Astrocyte (in vitro differentiated cells and primary cell): Measurements from ENCODE around the gene UBE2D2. TPM values are rescaled to one million over a fixed set of nuclear protein-coding genes. Genes with fewer than 3 reads are reported as not detected.
A peak's percentile ranks its signal among the peaks of the same experiment; 100 is the strongest.

Source experiments
- DNase-seq: peaks from one replicate; pipeline ENCODE4 v3.0.0-alpha.2; 2010; ENCODE audit warnings: low read depth
- FAIRE-seq: peaks from 2 replicates; lab custom pipeline; 2011; peaks lifted over from hg19 to GRCh38; lab: Jason Lieb, UNC
- H2AFZ ChIP-seq: 2 replicates; pipeline ENCODE4 v1.6.0; 2012; ENCODE audit warnings: low read depth, low read length, inconsistent platforms
- H3K27ac ChIP-seq: 2 replicates; pipeline ENCODE4 v1.5.1; 2011; ENCODE audit warnings: low read depth, low read length, inconsistent platforms
- H3K27me3 ChIP-seq: 2 replicates; pipeline ENCODE4 v1.6.0; 2011; ENCODE audit warnings: low read length, inconsistent platforms; ENCODE audit not compliant: insufficient read depth
- H3K36me3 ChIP-seq: 2 replicates; pipeline ENCODE4 v1.5.1; 2011; ENCODE audit warnings: low read length, inconsistent platforms; ENCODE audit not compliant: insufficient read depth
- H3K4me1 ChIP-seq: 2 replicates; pipeline ENCODE4 v1.5.1; 2011; ENCODE audit warnings: low read length, inconsistent platforms; ENCODE audit not compliant: insufficient read depth
- H3K4me2 ChIP-seq: 2 replicates; pipeline ENCODE4 v1.6.0; 2012; ENCODE audit warnings: low read length, inconsistent platforms
- H3K4me3 ChIP-seq: 2 replicates; pipeline ENCODE4 v1.5.1; 2011; ENCODE audit warnings: low read depth, mild to moderate bottlenecking, low read length, inconsistent platforms; ENCODE audit not compliant: insufficient read depth
- H3K79me2 ChIP-seq: 2 replicates; pipeline ENCODE4 v1.6.0; 2012; ENCODE audit warnings: mild to moderate bottlenecking, low read length, inconsistent platforms; ENCODE audit not compliant: insufficient read depth
- H3K9ac ChIP-seq: 2 replicates; pipeline ENCODE4 v1.6.0; 2012; ENCODE audit warnings: mild to moderate bottlenecking, low read length, inconsistent platforms
- H3K9me3 ChIP-seq: 2 replicates; pipeline ENCODE4 v1.5.1; 2012; ENCODE audit warnings: low read depth, mild to moderate bottlenecking, low read length, inconsistent platforms; ENCODE audit not compliant: insufficient read depth
- H4K20me1 ChIP-seq: 2 replicates; pipeline ENCODE4 v1.6.0; 2012; ENCODE audit warnings: low read length, inconsistent platforms; ENCODE audit not compliant: insufficient read depth
- H3K27ac Mint-ChIP-seq: one replicate; pipeline ENCODE4 v1.8.0; 2021; ENCODE audit warnings: mild to moderate bottlenecking, mixed read lengths; ENCODE audit not compliant: unreplicated experiment
- H3K27me3 Mint-ChIP-seq: one replicate; pipeline ENCODE4 v1.8.0; 2021; ENCODE audit warnings: low read depth, mixed read lengths; ENCODE audit not compliant: unreplicated experiment
- H3K36me3 Mint-ChIP-seq: one replicate; pipeline ENCODE4 v1.8.0; 2021; ENCODE audit warnings: low read depth, mixed read lengths; ENCODE audit not compliant: unreplicated experiment
- H3K4me1 Mint-ChIP-seq: one replicate; pipeline ENCODE4 v1.8.0; 2021; ENCODE audit warnings: low read depth, mixed read lengths; ENCODE audit not compliant: unreplicated experiment
- H3K4me3 Mint-ChIP-seq: one replicate; pipeline ENCODE4 v1.8.0; 2021; ENCODE audit warnings: mild to moderate bottlenecking, moderate library complexity, mixed read lengths; ENCODE audit not compliant: unreplicated experiment
- H3K9me3 Mint-ChIP-seq: one replicate; pipeline ENCODE4 v1.8.0; 2021; ENCODE audit warnings: mild to moderate bottlenecking, mixed read lengths; ENCODE audit not compliant: unreplicated experiment
- EZH2 ChIP-seq: IDR thresholded peaks from 2 replicates; pipeline ENCODE4 v1.6.1; 2012; ENCODE audit warnings: mild to moderate bottlenecking, low read length, inconsistent platforms; ENCODE audit not compliant: insufficient read depth
- total RNA-seq: library from RNA; stranded (reverse); gene quantifications from 2 replicates; pipeline ENCODE4 v1.2.1, GENCODE V29; 2021
- TF ChIP-seq, protein P1 (sequence below): IDR thresholded peaks from 2 replicates; pipeline ENCODE4 v1.5.1; 2011; ENCODE audit warnings: low read depth, mild to moderate bottlenecking, inconsistent platforms, low read length, moderate library complexity; ENCODE audit not compliant: insufficient read depth

UBE2D2 gene
- total RNA-seq, 1 donor from 2014 or later: 169 TPM

DNA sequence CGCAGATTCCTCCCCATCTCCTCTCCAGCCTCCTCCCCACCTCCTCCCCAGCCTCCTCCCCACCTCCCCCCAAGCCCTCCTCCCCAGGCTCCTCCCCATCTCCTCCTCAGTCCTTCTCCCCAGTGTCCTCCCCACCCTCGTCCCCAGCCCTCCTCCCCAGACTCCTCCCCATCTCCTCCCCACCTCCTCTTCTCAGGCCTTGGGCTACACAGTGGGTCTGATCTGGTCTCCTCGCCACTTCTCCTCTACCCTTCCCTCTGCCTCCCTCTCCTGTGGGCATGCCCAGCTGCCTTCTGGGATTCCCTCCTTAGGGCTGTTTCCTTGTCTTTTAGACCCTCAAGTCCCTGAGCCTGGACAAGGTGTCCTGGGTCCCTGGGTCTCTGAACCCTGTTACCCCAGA, 115.3 kb downstream of the UBE2D2 start:
- FAIRE-seq (no peak), DNase-seq (no peak)
- Histone ChIP-seq H3K79me2 (peaks cover 93% of the 10 kb centered on the region), H3K36me3 (no peaks in the 10 kb centered on the region), H3K4me3 (no peak overlapping the region), H4K20me1 (peaks cover 84% of the 10 kb centered on the region), H2AFZ (no peak overlapping the region), H3K27ac (no peak overlapping the region), H3K4me1 (peaks cover 52% of the 10 kb centered on the region), H3K27me3 (no peaks in the 10 kb centered on the region), H3K9me3 (no peaks in the 10 kb centered on the region), H3K4me2 (peak overlapping the region; percentile 17), H3K9ac (peak overlapping the region; percentile 21)
- H3K27ac Mint-ChIP-seq: peak overlapping the region; percentile 69
- no peak overlapping the region for H3K4me3 Mint-ChIP-seq
- TF ChIP-seq EZH2: no peak
- TF ChIP-seq, protein P1, sequence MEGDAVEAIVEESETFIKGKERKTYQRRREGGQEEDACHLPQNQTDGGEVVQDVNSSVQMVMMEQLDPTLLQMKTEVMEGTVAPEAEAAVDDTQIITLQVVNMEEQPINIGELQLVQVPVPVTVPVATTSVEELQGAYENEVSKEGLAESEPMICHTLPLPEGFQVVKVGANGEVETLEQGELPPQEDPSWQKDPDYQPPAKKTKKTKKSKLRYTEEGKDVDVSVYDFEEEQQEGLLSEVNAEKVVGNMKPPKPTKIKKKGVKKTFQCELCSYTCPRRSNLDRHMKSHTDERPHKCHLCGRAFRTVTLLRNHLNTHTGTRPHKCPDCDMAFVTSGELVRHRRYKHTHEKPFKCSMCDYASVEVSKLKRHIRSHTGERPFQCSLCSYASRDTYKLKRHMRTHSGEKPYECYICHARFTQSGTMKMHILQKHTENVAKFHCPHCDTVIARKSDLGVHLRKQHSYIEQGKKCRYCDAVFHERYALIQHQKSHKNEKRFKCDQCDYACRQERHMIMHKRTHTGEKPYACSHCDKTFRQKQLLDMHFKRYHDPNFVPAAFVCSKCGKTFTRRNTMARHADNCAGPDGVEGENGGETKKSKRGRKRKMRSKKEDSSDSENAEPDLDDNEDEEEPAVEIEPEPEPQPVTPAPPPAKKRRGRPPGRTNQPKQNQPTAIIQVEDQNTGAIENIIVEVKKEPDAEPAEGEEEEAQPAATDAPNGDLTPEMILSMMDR: no peak
- no peaks in the 10 kb centered on the region for H3K9me3 Mint-ChIP-seq
- no peaks in the 10 kb centered on the region for H3K27me3 Mint-ChIP-seq
- peaks cover 50% of the 10 kb centered on the region for H3K4me1 Mint-ChIP-seq
- H3K36me3 Mint-ChIP-seq: peaks cover 12% of the 10 kb centered on the region

DNA sequence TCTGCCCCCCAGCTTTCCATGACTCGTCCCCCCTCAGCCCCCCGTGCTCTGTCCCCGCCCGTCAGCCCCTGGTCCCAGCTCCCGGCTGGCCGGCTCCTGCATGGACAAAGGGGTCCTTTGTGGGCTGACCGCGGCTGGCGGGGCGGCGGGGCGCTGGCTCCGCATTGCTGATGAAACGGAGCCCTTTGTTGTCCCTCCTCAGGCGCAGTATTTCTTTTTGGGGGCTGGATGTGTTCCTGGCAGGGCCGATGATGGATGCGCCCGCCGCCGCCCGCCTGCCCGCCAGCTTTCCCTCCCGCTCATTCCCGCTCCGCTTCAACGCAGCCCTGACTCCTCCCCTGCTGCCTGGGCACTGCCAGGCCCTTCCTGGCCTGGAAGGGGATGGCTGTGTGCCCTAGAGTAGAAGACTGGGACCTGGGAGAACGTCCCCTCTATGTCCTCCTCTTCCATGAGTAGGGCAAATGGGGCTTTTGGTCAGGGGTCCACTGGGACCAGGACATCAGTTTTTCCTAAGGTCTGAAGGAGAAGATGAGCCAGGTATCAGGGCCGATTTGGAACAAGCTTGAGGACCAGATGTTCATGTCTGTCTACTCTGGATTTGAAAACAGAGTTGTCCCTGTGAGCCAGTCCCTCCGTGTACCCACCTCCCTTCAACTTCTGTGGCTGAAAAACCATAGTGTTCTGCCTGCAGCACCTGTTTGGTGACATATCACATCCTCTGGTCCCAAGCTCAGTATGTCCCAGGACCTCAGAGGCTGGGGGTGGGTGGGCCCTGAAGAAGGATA, 116.0 kb downstream of the UBE2D2 start:
- Histone ChIP-seq H3K4me1 (peaks cover 48% of the 10 kb centered on the region), H3K79me2 (peaks cover 93% of the 10 kb centered on the region), H4K20me1 (peaks cover 86% of the 10 kb centered on the region), H3K27me3 (no peaks in the 10 kb centered on the region), H3K27ac (no peak overlapping the region), H3K9ac (peak overlapping the region; percentile 21), H3K36me3 (no peaks in the 10 kb centered on the region), H3K4me2 (peak overlapping the region; percentile 17), H3K9me3 (no peaks in the 10 kb centered on the region), H3K4me3 (no peak overlapping the region), H2AFZ (no peak overlapping the region)
- no peaks in the 10 kb centered on the region for H3K9me3 Mint-ChIP-seq
- H3K4me3 Mint-ChIP-seq: peak overlapping the region; percentile 57
- no peak for FAIRE-seq
- H3K27me3 Mint-ChIP-seq: no peaks in the 10 kb centered on the region
- DNase-seq: no peak
- H3K27ac Mint-ChIP-seq: peak overlapping the region; percentile 62
- peaks cover 11% of the 10 kb centered on the region for H3K36me3 Mint-ChIP-seq
- H3K4me1 Mint-ChIP-seq: peaks cover 47% of the 10 kb centered on the region
- TF ChIP-seq, protein P1: no peak
- no peak for TF ChIP-seq EZH2

Other genes starting within 250 kb of the UBE2D2 start
- 64.2 and 75.3 TPM in 2 replicates for gene PAIP2, start 219.5 kb upstream of the UBE2D2 start, total RNA-seq
- not detected in 2 replicates for gene SLC23A1, start 178.0 kb upstream of the UBE2D2 start, total RNA-seq
- gene MZB1, start 171.4 kb upstream of the UBE2D2 start, total RNA-seq: 0.22 TPM in 1 of 2 replicates, not detected in the other
- 0.59 and 0.60 TPM in 2 replicates for gene PROB1, start 166.2 kb upstream of the UBE2D2 start, total RNA-seq
- 4.5 and 5.2 TPM in 2 replicates for gene SPATA24, start 157.2 kb upstream of the UBE2D2 start, total RNA-seq
- gene DNAJC18, start 121.8 kb upstream of the UBE2D2 start, total RNA-seq: 18.8 and 21.4 TPM in 2 replicates
- gene ECSCR, start 98.6 kb upstream of the UBE2D2 start, total RNA-seq: 0.96 and 1.00 TPM in 2 replicates
- gene SMIM33, start 90.3 kb upstream of the UBE2D2 start, total RNA-seq: not detected in 2 replicates
- gene STING1, start 78.6 kb upstream of the UBE2D2 start, total RNA-seq: 1.8 and 3.3 TPM in 2 replicates
- gene CXXC5, start 87.0 kb downstream of the UBE2D2 start, total RNA-seq: 151 and 185 TPM in 2 replicates
- gene PSD2, start 234.5 kb downstream of the UBE2D2 start, total RNA-seq: 0.25 and 0.31 TPM in 2 replicates